HEK293 (cell line): ENCODE data around the gene MTA3.

ENCODE experiments used
- CTCF ChIP-seq: fragments of 450-650 bp; formaldehyde crosslinking; IDR thresholded peaks from 2 replicates; pipeline ENCODE4 v1.5.1; 2016; ENCODE audit warnings: missing biosample characterization, missing genetic modification characterization
- HOXC10 ChIP-seq: sonication (generic); formaldehyde crosslinking; IDR thresholded peaks from 2 replicates; pipeline ENCODE4 v1.8.1; 2023; ENCODE audit warnings: mild to moderate bottlenecking, missing genetic modification reagents
- YY1 ChIP-seq: fragments of 450-650 bp; formaldehyde crosslinking; IDR thresholded peaks from 2 replicates; pipeline ENCODE4 v1.5.1; 2018; ENCODE audit warnings: missing biosample characterization, missing genetic modification characterization
- ZBTB8A ChIP-seq: fragments of 450-650 bp; formaldehyde crosslinking; IDR thresholded peaks from 2 replicates; pipeline ENCODE4 v1.5.1; 2016; ENCODE audit warnings: missing biosample characterization, missing genetic modification characterization
- ZFP37 ChIP-seq: fragments of 450-650 bp; formaldehyde crosslinking; IDR thresholded peaks from 2 replicates; pipeline ENCODE4 v1.5.1; 2016; ENCODE audit warnings: missing biosample characterization, missing genetic modification characterization
- ZNF274 ChIP-seq, 2 experiments: fragments of 200-500 bp in 1 of 2; fragments of 450-650 bp in 1 of 2; sonication (Bioruptor generic) in 1 of 2; formaldehyde crosslinking in 1 of 2; IDR thresholded peaks; 2 replicates each; pipeline versions ENCODE4 v1.5.1 to v1.6.1; 2014 to 2016; ENCODE audit warnings: borderline replicate concordance in 1 of 2, inconsistent platforms in 1 of 2, low read length in 1 of 2, missing biosample characterization in 1 of 2, missing genetic modification characterization in 1 of 2
- ZNF530 ChIP-seq: fragments of 450-650 bp; formaldehyde crosslinking; IDR thresholded peaks from 2 replicates; pipeline ENCODE4 v1.5.1; 2016; ENCODE audit warnings: low read depth, missing biosample characterization, missing genetic modification characterization
- ZNF561 ChIP-seq: fragments of 450-650 bp; IDR thresholded peaks from 2 replicates; pipeline ENCODE4 v1.5.1; 2018; ENCODE audit warnings: missing biosample characterization, missing genetic modification characterization, borderline replicate concordance
- ZNF585B ChIP-seq: fragments of 450-650 bp; formaldehyde crosslinking; IDR thresholded peaks from 2 replicates; pipeline ENCODE4 v1.5.1; 2016; ENCODE audit warnings: missing biosample characterization, missing genetic modification characterization
- ZNF660 ChIP-seq: fragments of 450-650 bp; IDR thresholded peaks from 2 replicates; pipeline ENCODE4 v1.5.1; 2018; ENCODE audit warnings: missing biosample characterization, mild to moderate bottlenecking, missing genetic modification characterization
- ZSCAN5A ChIP-seq: fragments of 450-650 bp; formaldehyde crosslinking; IDR thresholded peaks from 2 replicates; pipeline ENCODE4 v1.5.1; 2016; ENCODE audit warnings: missing biosample characterization, missing genetic modification characterization

- TF ChIP-seq ZNF274 (IDR thresholded peaks at IDR 0.05; ENCODE audit: low read length) (no peak), ZNF274 (tag by site-specific recombination; IDR thresholded peaks at IDR 0.05; ENCODE audit: borderline replicate concordance) (no peak), CTCF (tag by site-specific recombination) (no peak), ZNF585B (tag by site-specific recombination) (no peak), ZFP37 (tag by site-specific recombination) (no peak), HOXC10 (no peak), YY1 (tag by site-specific recombination) (no peak), ZBTB8A (tag by site-specific recombination) (no peak), ZSCAN5A (tag by site-specific recombination) (no peak), ZNF660 (tag by site-specific recombination) (no peak), ZNF530 (tag by site-specific recombination) (no peak), ZNF561 (tag by site-specific recombination) (no peak)
These were observed 189.7 kb downstream of the MTA3 start for GRCh38 chr2:42757981-42758740.
